HG02981 (cell line): Measurements from ENCODE around the gene RHBDF2.

Source experiments
- ATAC-seq: cut with Tn5 transposase; IDR thresholded peaks from one replicate; pipeline ENCODE4 v1.9.1; 2021; ENCODE audit warnings: mild to moderate bottlenecking, moderate library complexity; ENCODE audit not compliant: unreplicated experiment

The RHBDF2 gene

GRCh38 chr17:76484228-76484725, 16.9 kb downstream of the RHBDF2 start:
- ATAC-seq = no peak

- ATAC-seq = peak; percentile 60
Observed at GRCh38 chr17:76481071-76481655, 20.1 kb downstream of the RHBDF2 start.

- ATAC-seq = peak; percentile 2
Observed at GRCh38 chr17:76480632-76481031, 20.6 kb downstream of the RHBDF2 start.

DNA sequence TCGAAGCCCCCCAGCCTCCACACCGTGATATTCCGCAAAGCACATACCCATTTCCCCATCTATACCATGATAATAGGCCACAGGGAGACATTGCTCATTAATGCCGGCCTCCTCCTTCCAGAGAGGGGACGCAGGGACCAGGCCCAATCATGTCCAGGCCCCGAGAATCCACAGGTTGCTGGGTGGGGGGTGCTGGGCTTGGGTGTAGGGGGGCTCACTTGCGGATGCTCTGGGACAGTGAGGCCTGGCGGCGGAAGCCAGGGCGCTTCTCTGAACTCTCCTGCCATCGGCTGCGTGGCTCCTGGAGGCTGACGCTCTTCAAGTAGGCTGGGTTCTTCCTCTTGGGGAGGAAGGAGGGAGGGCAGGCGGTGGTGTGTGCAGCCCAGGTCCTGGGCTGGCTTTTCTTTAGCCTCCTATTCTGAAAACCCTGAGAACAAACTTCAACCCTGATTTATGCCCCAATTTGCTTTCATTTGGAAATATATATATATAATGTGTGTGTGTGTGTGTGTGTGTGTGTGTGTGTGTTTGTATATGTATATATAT, 21.6 kb downstream of the RHBDF2 start:
- no peak for ATAC-seq

DNA sequence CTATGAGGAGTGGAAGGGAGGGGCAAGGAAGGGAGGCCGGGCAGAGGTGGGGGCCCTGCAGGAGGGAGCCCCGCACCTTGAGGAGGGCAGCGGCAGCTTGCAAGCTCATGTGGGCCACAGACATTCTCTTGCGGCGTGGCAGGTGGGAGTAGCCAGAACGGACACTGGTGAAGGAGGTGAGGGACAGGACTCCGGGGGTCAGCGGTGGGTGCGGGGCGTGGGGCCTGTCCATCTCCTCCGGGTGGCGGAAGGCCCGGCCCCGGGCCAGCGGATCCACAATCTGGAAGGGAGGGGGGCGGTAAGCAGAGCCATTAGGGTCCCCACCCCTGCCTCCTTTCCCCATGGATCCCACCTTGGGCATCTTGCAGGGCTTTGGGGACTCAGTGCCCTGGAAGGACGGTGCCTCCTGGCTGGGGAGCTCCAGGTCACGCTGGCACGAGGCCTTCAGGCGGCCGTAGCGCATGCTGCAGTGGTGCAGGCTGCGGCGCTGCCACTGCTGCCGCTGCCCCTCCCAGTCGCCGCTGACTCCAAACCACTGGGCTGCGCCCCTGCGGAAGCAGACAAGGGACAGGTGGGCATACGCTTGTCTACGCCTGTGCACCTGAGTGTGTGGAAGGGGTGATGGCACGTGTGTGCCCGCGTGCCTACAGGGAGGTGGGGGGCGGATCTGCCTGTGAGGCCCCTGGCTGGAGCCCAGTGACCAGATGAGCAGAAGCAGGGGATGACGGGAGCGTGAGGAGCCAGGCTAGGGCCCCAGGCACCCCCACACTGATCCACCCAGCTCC, 22.3 kb downstream of the RHBDF2 start:
- no peak for ATAC-seq

DNA sequence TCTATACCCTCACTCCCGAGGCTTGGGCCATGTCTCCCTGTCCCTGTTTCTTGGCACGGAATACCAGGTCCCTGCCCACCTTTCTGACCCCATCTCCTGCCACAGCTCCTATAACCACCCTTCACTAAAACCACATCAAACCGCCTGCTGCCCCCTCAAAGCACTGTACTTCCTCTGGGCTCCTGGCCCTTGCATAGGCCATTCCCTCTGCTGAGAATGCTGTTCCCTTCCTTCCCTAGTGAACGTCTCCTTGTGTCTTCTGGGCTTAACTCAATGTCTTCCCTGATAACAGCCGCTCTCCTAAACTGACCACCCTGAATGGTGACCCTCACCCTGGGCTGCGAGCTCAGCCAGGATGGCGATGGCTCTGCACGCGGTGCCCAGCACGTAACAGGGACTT, 23.1 kb downstream of the RHBDF2 start:
- no peak for ATAC-seq

GRCh38 chr17:76477576-76477975, 23.6 kb downstream of the RHBDF2 start:
- ATAC-seq = no peak

GRCh38 chr17:76476736-76477135, 24.5 kb downstream of the RHBDF2 start:
- ATAC-seq = no peak

- ATAC-seq = no peak
Observed at GRCh38 chr17:76475302-76475701, 25.9 kb downstream of the RHBDF2 start.

DNA sequence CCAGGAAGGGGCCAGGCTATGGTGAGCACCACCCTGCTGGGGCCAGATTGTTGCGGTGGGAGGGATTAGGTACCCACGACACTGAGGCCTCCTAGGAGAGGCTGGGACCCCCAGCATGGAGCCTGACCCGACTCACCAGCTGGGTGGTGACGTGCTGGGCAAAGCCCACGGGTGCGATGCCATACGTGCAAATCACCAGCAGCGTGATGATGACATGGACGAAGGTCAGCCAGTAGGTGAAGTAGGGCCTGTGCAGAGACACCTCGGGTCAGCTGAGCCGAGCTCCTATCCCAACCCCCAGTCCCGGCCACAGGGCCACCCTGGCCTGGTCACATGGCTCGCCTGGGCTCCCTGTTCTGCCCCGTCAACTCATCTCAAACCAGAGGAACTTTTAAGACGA, 26.3 kb downstream of the RHBDF2 start:
- ATAC-seq = no peak

GRCh38 chr17:76474238-76474637, 27.0 kb downstream of the RHBDF2 start:
- ATAC-seq = no peak

DNA sequence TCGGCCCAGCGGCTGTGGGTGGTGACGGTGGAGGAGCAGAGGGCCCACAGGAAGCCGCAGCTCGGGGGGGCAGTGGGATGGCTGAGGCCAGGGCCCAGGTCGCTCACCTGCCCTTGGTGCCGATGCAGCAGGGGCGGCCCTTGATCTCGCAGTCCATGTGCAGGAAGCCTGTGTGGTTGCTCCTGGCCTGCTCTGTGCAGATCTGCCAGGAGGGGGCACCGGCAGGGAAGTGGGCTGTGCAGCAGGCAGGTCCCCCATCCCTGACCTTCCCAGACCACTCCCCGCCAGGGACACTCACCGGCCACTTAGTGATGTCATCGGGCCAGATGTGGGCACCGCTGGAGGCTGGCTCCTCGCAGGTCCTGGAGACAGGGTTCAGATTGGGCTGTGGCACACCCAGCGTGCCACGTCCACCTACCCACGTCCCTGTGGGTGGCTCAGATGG, 27.7 kb downstream of the RHBDF2 start:
- ATAC-seq = no peak

GRCh38 chr17:76472726-76473125, 28.5 kb downstream of the RHBDF2 start:
- no peak for ATAC-seq

- no peak for ATAC-seq
Observed at GRCh38 chr17:76472258-76472645, 29.0 kb downstream of the RHBDF2 start.

DNA sequence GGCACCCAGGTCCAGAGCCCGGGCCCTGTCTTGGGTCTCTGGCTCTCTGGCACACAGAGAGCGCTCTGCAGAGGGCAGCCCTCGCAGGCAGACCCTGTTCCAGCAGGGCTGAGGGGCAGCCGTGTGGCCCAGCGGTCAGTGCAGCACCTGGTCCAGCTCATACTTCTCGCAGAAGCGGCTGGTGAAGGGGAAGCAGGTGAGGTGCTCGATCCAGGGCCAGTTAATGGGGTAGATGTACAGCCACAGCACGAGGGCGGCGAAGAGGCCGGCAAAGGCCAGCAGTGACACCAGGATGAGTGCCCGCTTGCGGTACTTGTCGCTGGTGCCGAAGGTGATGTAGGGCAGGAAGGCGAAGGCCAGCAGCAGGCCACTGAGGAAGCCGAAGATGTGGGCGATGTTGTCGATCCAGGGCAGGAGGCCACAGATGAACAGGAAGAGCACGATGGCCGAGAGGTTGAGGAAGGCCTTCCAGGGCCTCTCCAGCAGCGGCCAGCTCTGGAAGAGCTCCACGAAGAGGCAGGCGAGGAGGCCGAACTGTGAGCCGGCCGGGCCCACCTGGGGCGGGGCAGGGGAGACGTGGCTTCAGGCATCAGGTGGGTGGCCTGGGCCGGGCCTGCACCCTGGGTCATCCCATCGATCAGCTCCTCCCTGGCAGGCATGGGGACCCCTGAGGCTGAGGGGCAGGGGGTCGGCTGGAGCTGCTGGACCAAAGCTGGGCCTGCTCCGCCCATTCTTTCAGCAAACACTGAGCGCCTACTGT, 29.5 kb downstream of the RHBDF2 start:
- no peak for ATAC-seq

DNA sequence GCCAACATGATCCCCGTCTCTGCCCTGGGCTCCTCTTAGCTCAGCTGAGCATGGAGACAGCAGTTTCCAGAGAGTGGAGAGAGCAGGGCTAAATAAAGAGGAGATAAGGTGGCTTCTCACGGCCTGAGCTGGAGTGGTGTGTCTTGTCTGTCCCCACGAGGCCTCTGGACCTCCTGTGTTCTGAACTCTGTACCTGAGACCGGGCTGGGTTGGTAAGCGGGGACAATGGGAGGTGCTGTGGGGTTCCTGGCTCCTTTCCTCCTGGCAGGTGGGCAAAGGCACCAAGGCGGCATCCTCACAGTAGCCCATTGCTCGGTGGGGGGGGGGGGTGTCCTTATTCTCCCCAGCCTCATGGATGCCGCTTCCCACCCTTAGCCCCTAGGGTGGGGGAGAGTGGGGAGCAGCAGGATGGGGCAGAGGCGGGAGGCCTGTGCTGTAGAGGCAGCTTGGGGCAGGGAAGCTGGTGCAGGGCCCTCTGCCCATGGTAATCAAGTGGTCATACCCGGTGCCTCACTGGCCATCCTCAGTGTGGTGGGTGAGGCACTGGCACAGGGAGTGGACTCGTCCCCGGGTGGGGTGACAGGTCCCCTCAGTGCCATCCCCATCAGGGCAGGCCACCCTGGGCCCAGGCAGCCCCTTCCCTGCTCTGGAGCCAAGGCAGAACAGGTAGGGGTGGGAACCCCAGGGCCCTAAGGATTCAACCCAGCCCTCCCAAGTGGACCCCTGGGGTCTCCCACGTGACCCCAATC, 31.1 kb downstream of the RHBDF2 start:
- ATAC-seq = no peak

DNA sequence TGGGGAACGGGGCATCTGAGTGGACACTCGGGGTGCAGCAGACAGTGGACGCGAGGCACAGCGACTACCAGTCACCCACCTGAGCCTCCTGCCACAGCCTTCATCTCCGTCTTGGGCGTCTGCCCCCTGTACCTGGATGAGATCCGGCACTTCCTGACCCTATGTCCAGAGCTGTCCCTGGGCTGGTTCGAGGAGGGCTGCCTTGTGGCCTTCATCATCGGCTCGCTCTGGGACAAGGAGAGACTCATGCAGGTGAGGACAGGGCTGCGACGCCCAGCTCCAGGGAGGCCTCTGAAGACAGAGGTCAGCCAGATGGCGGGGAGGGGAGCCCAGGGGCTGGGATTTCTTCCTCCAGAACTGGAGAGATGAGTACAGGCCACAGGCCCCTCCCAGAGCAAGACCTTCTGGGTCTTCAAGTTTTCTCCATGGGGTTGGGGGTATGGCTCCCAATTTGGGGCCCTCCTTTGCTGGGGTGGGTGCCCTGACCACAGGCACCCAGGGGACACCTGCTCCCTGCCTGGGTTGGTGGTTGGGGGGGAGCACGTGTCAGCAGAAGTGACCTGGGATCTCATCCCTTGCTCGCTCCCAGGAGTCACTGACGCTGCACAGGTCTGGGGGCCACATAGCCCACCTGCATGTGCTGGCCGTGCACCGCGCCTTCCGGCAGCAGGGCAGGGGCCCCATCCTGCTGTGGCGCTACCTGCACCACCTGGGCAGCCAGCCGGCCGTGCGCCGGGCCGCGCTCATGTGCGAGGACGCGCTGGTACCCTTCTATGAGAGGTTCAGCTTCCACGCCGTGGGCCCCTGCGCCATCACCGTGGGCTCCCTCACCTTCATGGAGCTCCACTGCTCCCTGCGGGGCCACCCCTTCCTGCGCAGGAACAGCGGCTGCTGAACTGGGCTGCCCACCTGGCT, 31.9 kb downstream of the RHBDF2 start:
- no peak for ATAC-seq

- no peak for ATAC-seq
Observed at GRCh38 chr17:76468634-76469010, 32.6 kb downstream of the RHBDF2 start.

DNA sequence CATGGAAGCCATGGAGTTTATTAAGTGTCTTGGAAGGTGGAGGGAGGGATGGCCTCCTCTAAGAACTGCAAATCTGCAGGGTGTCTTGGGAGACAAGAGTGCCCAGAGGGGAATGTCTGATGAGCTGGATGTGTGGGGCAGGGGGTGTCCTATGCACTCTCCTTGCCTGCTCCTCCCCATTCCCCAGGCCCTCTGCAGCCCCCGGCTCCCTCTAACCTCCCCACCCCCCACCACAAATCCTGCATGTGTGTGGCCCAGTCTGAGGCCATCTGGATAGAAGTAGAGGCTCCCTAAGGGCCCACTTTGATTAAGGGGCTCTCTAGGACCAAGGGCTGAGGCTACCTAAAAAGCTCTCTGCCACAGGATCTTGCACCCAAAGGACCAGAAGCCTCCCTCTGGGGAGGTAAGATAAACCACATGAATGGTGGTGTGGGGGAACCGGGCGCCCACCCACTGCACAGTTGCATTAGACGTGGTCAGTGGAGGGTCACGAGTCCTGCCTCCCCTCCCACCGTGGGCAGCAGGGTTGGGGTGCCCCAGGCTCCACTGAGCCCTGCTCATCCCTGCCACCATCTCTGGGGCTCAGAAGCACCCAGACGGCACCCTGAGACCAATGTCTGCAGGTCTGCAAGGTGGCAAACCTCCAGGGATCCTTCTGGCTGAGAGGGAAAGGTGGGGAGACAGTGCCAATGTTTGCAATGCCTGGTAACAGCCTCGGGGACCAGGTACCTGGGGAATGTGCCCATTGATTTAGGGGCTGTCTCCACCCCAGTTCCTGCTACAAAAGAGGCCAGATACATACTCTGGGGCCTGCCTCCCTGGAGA, 33.2 kb downstream of the RHBDF2 start:
- ATAC-seq = no peak
